GM19351 (cell line): Measurements from ENCODE around the gene TMA7.
"Not testable (repeated sequence)": the region's sequence is repeated elsewhere in the genome, so short reads cannot be mapped to it uniquely, and the experiment has no call there.

Experiments used
- ATAC-seq: cut with Tn5 transposase; IDR thresholded peaks from one replicate; pipeline ENCODE4 v1.9.1; 2021; ENCODE audit warnings: mild to moderate bottlenecking, moderate library complexity; ENCODE audit not compliant: unreplicated experiment

TMA7 gene

GRCh38 chr3:48434591-48435222 lies 5.3 kb upstream of the TMA7 start:
- ATAC-seq = no peak

DNA sequence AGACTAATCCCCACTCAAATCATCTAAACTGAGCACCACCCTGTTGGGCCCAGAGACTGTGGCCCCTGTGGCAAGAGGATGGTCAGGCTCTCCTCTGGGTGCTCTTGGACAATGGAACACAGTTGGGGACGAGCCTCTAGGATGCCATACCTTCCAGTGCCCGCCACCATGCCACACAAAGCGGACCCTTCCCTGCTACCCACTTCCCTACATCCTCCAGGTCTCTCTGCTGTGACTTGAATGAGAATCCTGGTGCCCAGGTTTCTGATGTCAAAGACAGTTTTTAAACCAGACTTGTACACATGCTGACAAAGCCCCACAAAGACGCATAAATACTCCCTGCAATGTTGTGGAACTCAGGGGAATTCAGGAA lies 4.8 kb upstream of the TMA7 start:
- no peak for ATAC-seq

DNA sequence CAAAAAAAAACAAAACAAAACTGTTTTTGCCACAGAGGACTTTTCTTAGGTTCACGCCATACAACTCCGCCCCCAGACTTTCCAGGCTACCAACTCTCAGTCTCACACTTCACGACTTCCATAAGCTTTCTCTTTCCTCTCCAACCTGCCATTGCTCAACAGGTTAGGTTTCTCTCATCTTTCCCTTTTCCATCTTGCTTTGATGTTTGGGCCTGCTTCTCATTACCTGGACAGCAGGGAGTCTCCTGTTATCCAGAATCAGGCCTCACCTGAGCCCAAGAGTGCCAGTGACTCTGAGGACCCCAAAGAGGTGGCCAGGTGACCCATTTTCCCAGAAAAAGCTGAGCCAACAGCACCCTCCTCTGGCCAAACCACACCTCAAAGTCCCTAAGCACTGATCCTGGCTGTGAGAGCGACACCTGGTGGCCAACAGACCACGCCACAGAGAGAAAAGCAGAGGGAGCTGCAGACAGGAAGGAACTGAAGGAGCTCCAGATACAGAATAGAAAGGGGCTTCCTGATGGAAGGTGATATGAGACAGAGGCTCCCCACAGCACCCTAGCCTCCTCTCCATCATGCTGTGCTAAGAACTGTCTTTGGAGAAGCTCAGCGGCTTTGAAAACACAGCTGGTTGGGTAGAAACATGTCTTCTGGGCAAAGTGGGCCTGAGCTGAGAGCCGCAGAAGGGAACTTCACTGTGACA lies 4.1 kb upstream of the TMA7 start:
- ATAC-seq = no peak

- ATAC-seq = no peak
These were observed 3.6 kb upstream of the TMA7 start for GRCh38 chr3:48436477-48436787.

DNA sequence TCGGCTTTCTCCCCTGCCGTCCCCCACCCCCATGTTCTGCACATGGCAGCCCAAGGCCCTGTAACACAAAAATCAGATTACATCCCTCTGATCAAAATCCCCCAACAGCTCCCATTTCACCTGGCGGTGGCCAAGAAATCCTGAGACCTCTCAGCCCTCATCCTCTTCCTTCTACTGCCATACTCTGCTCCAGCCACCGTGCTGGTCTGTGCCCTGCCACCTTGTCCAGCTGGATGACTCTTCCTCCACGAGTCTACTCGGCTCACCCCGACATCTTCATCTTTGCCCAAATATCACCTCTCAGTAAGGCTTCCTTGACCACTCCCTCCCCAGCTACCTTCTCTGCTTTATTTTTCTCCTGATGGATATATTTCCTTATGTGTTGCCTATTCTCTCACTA lies 3.2 kb upstream of the TMA7 start:
- ATAC-seq = no peak

GRCh38 chr3:48437812-48438211 lies 2.2 kb upstream of the TMA7 start:
- no peak for ATAC-seq

- ATAC-seq = no peak
These were observed 517 bp downstream of the TMA7 start for GRCh38 chr3:48440590-48440958.

DNA sequence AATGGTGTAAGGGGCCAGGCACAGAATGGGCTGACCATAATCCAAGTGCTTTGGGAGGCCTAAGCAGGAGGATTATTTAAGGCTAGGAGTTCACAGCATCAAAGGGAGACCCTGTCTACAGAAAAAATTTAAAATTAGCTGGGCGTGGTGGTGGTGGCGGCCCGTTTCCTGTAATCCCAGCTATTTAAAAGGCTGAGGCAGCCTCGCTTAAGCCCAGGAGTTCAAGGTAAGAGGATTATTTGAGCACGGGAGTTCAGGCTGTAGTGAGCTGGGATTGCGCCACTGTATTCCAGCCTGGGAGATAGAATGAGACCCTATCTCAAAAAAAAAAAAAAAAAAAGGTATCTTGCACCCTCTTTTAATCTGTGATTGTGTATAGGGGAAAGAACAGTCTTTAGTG lies 1.9 kb downstream of the TMA7 start:
- no peak for ATAC-seq

GRCh38 chr3:48445277-48445882 lies 5.3 kb downstream of the TMA7 start:
- no peak for ATAC-seq

- ATAC-seq = no peak
These were observed 6.0 kb downstream of the TMA7 start for GRCh38 chr3:48446043-48446424.

GRCh38 chr3:48446425-48447193 lies 6.6 kb downstream of the TMA7 start, which contains the start of gene ATRIP:
Gene ATRIP (plus strand): TSS chr3:48446737. CDS start chr3:48446846, 109 bp downstream.
- ATAC-seq = peak; percentile 91

- ATAC-seq = no peak
These were observed 11.2 kb downstream of the TMA7 start for GRCh38 chr3:48451270-48451669.

DNA sequence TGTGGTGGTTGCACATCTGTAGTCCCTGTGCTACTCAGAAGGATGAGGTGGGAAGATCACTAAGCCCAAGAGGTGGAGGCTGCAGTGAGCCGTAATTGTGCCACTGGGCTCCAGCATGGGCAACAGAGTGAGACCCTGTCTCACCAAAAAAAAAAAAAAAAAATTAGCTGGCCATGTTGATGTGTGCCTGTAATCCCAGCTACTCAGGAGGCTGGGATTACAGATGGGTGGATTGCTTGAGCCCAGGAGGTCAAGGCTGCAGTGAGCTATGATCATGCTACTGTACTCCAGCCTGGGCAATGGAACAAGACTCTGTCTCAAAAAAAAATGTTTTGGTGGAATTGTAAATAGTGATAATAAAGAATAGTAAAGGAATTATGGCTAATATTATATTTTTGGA lies 16.4 kb downstream of the TMA7 start:
- no peak for ATAC-seq

- ATAC-seq = no peak
These were observed 19.3 kb downstream of the TMA7 start for GRCh38 chr3:48459331-48459730.

DNA sequence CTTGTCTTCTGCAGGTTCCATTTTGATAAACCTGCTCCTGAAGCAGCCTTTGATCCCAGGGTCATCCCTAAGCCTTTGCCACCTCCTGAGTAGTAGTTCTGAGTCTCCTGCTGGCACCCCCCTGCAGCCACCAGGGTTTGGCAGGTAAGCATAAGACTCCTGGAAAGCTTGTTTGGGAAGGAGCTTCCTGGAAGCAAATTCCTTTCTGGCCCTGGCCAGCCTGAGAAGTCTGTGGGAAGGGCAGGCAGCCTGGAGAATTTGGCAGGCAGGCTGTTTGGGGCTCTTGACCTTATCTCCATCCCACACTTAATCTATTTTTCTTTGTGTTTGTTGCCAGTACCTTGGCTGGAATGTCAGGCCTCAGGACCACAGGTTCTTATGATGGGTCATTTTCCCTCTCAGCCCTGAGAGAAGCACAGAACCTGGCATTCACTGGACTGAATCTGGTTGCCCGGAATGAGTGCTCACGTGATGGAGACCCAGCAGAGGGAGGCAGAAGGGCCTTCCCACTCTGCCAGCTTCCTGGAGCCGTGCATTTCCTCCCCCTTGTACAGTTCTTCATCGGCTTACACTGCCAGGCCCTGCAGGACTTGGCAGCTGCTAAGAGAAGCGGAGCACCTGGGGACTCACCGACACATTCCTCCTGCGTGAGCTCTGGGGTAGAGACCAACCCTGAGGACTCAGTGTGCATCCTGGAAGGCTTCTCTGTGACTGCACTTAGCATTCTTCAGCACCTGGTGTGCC lies 19.9 kb downstream of the TMA7 start:
- ATAC-seq = no peak

- ATAC-seq = no peak
These were observed 20.5 kb downstream of the TMA7 start for GRCh38 chr3:48460517-48460902.

DNA sequence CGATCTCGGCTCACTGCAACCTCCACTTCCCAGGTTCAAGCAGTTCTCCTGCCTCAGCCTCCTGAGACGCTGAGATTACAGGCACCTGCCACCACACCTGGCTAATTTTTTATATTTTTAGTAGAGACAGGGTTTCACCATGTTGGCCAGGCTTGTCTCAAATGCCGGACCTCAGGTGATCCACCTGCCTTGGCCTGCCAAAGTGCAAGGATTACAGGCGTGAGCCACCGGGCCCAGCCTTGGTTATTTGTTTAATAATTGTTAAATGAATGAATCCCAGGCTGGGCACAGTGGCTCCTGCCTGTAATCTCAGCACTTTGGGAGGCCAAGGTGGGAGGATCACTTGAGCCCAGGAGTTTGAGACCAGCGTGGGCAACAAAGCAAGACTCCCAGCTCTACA lies 21.7 kb downstream of the TMA7 start:
- ATAC-seq = not testable (repeated sequence)

GRCh38 chr3:48463703-48464102 lies 23.6 kb downstream of the TMA7 start:
- ATAC-seq = no peak

DNA sequence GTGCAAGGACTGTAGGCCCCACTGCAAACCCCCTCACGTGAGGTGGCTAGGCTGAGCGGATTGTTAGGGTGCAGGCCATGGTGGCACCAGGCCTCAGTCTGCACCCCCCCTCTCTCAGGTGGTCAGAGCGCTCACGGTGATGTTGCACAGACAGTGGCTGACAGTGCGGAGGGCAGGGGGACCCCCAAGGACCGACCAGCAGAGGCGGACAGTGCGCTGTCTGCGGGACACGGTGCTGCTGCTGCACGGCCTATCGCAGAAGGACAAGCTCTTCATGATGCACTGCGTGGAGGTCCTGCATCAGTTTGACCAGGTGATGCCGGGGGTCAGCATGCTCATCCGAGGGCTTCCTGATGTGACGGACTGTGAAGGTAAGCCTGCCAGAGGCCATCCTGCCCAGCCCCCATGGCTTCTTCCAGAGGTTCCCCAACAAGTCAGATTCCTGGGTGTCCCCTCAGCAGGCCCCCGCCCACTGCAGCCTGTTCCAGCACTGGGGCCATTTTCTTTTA lies 24.7 kb downstream of the TMA7 start:
- no peak for ATAC-seq

DNA sequence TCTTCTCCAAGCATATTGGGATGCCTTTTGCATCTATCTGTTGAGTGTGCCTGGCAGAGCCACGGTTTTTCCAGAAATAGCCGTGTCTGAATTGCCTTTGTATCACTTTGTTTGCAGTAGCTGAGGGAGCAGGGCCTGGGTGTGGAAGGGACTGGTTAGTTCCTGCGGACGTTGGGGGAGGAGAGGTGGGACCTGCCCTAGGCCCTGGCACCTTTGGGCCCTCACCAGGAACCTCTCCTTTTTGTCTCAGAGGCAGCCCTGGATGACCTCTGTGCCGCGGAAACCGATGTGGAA lies 25.1 kb downstream of the TMA7 start:
- no peak for ATAC-seq
